ENCODE measurements around the gene LIN7B.
"Not testable (repeated sequence)": the region's sequence is repeated elsewhere in the genome, so short reads cannot be mapped to it uniquely, and the experiment has no call there.

LIN7B gene, protein sequence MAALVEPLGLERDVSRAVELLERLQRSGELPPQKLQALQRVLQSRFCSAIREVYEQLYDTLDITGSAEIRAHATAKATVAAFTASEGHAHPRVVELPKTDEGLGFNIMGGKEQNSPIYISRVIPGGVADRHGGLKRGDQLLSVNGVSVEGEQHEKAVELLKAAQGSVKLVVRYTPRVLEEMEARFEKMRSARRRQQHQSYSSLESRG

GRCh38 chr19:49113762-49114629 lies at the start of gene LIN7B:
LIN7B (plus strand) TSS chr19:49114370; CDS start chr19:49114405, 35 bp downstream.
- in situ Hi-C loops (cut with MboI; ENCODE audit: low sequenced_read_pairs): no loop called here

GRCh38 chr19:49064768-49065611 lies 49.2 kb upstream of the LIN7B start, which contains the start of gene NTF4:
NTF4 (minus strand) TSS chr19:49064818; CDS start chr19:49061997, 2,821 bp downstream.
- in situ Hi-C loops (cut with MboI; ENCODE audit: low sequenced_read_pairs): no loop called here

GRCh38 chr19:49065905-49066512 lies 48.2 kb upstream of the LIN7B start:
- in situ Hi-C loops (cut with MboI; ENCODE audit: low sequenced_read_pairs): no loop called here

DNA sequence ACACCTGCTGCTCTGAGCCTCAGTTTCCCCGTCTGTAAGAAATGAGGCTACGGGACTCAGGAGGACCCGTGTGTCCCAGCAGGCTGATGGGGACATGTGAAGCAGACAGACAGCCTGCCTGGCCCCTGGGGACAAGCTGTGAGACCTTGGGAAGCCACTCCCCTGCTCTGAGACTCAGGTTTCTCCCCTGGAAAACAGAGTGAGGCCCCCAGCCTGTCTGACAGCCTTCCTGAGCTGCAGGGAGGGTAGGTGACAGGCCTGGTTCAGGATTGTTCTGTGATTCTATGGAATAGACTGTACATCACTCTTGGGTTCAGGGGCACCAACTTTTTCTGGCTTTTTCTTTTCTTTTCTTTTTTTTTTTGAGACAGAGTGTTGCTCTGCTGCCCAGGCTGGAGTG lies 46.6 kb upstream of the LIN7B start:
- in situ Hi-C loops (cut with MboI; ENCODE audit: low sequenced_read_pairs): no loop called here

DNA sequence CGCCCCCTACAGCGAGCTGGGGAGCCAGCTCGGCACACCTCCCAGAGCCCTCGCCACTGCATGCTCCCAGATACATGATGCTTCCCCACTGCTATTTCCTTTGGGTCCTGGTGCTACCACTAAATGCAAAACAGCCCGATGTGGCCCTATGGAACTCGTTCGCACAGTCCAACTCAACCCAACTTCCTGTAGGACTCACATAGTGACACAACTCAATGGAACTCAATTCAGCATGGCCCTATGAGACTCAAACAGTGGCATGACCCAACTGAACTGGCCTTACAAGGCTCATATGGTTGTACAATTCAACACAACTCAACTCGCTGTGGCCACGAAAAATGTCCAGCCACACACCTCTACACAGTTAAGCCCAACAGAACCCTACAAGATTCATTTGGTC lies 45.1 kb upstream of the LIN7B start:
- in situ Hi-C loops (cut with MboI; ENCODE audit: low sequenced_read_pairs): no loop called here

DNA sequence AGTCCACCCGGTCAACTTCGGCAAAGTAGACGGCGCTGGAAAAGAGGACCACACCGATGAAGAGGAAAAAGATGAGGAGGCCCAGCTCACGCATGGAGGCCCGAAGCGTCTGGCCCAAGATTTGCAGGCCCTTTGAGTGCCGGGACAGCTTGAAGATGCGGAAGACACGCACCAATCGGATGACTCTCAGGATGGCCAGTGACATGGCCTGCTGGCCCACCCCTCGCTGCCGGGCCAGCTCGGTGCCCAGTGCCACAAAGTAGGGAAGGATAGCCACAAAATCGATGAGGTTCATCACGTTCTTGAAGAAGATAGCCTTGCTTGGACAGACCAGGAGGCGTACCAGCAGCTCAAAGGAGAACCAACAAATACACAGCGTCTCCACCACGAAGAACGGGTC lies 43.8 kb upstream of the LIN7B start:
- in situ Hi-C loops (cut with MboI; ENCODE audit: low sequenced_read_pairs): no loop called here

DNA sequence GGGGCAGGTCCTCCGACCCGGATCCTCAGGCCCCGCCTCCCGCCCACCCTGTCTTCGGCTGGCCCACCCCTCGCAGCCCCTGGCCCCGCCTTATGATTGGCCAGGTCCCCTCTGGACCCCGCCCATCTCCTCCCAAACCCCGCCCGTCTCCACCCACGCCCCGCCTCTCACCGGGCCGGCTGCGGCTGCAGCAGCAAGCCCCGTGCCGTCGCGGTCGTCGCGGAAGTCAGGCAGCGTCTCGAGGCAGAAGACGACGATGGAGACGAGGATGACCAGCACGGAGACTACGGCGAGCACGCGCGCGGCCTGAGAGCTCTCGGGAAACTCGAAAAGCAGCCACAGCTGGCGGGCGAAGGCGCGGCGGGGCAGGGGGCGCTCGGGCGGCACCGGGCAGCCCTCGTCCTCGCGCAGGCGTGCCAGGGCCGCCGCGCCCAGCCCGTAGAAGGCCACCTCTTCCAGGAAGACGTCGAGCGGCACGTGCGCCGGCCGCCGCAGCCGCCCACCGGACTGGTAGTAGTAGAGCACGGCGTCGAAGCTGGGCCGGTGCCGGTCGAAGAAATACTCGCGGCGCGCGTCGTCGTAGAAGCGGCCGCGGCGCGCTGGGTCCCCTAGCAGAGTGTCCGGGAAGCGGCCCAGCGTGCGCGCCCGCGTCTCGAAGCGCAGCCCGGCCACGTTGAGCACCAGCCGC lies 42.2 kb upstream of the LIN7B start:
- in situ Hi-C loops (cut with MboI; ENCODE audit: low sequenced_read_pairs): no loop called here

DNA sequence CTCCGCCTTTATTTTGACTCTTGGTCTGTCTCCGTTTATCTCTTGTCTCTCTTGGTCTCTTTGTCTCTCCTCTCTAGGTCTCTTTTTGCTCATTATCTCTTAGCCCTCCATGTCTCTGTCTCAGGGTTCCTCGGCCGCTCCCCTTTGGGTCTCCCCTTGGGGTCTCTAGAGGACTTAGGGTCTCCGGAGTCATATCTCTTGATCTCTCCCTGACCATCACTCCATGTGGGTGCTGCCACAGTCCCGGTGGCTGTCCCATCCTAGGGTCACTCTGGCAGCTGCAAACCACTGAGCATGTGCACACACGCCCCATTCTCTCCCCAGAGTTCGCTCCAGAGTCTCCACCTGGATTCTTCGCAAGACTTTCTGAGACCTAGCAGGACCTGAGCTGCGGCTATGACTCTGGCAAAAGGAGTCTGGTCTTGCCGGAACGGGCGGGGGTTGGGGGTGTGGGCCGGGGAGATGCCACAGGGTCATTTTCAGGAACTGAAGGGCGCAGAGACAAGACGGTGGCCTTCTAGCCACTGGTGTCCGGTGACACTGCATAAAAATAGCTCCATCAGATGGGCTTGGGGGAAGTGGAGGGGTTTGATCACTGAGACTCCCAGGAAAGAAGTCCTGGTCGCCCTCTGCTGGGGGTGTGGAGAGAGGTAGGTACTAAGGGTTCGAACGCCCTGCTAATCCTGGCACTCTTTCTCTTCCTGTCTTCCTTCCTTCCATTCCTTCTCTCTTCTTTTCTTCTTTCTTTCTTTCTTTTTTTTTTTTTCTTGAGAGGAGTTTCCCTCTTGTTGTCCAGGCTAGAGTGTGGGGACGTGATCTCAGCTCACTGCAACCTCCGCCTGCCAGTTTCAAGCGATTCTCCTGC lies 40.4 kb upstream of the LIN7B start:
- in situ Hi-C loops (cut with MboI; ENCODE audit: low sequenced_read_pairs): no loop called here

DNA sequence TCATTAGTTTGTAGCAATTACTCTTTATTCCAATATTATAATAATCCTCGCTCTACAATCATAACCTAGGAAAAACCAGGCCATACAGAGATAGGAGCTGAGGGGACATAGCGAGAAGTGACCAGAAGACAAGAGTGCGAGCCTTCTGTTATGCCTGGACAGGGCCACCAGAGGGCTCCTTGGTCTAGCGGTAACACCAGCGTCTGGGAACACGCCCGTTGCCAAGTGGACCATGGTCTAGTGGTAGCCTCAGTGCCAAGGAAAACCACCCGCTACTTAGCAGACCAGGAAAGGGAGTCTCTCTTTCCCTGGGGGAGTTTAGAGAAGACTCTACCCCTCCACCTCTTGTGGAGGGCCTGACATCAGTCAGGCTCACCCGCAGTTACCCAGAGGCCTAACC lies 39.3 kb upstream of the LIN7B start:
- in situ Hi-C loops (cut with MboI; ENCODE audit: low sequenced_read_pairs): not testable (repeated sequence)

DNA sequence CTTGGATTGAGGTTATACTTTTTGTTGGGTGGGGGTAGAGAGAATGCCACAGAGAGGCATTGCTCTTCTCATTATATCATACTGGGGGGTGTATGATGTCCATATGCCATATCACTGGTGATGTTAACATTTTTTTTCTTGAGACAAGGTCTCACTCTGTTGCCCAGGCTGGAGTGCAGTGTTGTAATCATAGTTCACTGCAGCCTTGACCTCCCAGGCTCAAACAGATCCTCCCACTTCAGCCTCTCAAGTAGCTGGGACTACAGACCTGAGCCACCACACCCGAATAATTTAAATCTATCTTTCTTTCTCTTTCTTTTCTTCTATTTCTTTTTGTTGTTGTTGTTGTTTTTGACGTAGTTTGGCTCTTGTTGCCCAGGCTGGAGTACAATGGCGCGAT lies 33.8 kb upstream of the LIN7B start:
- in situ Hi-C loops (cut with MboI; ENCODE audit: low sequenced_read_pairs): no loop called here

DNA sequence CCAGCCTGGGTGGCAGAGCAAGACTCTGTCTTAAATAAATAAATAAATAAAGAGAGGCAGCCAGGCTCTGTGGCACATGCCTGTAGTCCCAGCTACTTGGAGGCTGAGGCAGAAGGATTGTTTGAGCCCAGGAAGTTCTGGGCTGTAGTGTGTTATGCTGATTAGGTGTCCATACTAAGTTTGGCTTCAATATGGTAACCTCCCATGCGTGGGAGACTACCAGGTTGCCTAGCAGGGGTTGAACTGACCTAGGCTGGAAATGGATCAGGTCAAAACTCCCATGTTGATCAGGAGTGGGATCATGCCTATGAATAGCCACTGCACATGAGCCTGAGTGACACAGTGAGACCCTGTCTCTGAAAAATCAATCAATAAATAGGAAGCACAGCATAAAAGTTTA lies 32.9 kb upstream of the LIN7B start:
- in situ Hi-C loops (cut with MboI; ENCODE audit: low sequenced_read_pairs): no loop called here

- in situ Hi-C loops (cut with MboI; ENCODE audit: low sequenced_read_pairs): no loop called here
These were observed 29.8 kb upstream of the LIN7B start for GRCh38 chr19:49084206-49085019.

DNA sequence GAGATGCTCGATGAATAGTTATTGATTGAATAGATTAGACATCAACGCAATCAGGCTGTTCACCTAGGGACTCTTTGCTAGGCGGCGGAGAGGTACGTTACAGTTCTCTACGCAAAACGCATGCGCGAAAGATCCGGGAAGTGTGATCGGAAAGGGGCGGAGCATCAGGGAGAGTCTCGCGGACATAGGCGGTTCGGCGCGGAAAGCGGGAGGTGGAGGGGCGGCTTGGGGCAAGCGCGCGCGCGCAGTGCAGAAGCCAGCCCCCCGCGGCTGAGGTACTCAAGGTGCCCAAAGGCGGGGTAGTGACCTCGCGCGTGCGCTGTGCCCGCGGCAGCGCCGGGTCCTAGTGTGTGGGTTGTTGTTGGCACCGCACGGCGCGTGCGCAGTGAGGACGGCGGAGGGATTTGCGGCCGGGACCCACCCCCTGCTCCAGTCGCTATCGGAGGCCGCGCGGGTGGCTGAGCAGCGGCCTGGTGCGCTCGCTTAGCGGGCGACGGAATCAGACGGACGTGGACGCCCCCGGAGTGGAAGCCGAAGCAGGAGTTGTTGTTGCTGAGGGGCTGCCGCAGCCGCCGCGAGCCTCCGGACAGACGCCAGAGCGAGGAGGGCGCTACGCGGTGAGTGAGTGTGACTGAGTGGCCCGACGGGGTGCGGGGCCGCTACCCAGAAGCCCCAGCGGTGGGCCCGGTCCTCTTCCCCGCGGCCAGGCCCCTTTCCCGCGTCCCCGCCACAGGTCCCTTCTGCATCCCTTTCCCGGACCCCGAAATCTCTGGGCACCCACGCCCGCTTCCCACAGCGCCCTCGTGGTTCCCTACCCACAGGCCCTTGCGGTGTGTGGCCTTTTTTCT lies 28.9 kb upstream of the LIN7B start, which contains the start of gene SNRNP70:
TSS of gene SNRNP70 (plus strand) at position 432 of the 848 bp plus-strand sequence. CDS start 964 bp downstream, outside the sequence.
- in situ Hi-C loops (cut with MboI; ENCODE audit: low sequenced_read_pairs): no loop called here

GRCh38 chr19:49085868-49086232 lies 28.3 kb upstream of the LIN7B start:
- in situ Hi-C loops (cut with MboI; ENCODE audit: low sequenced_read_pairs): no loop called here

DNA sequence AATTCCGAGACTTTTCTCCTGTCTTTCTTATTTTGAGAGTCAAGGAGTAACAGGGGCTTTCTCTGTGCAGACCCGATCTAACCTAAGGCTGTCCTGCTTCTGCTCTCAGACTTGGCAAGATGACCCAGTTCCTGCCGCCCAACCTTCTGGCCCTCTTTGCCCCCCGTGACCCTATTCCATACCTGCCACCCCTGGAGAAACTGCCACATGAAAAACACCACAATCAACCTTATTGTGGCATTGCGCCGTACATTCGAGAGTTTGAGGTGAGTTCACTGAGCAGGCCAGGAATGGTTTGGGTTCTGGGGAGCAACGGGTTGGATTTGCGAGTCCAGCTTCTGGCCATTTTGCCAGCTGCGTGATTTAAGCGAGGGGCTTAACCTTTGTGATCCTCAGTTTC lies 27.9 kb upstream of the LIN7B start:
- in situ Hi-C loops (cut with MboI; ENCODE audit: low sequenced_read_pairs): no loop called here

DNA sequence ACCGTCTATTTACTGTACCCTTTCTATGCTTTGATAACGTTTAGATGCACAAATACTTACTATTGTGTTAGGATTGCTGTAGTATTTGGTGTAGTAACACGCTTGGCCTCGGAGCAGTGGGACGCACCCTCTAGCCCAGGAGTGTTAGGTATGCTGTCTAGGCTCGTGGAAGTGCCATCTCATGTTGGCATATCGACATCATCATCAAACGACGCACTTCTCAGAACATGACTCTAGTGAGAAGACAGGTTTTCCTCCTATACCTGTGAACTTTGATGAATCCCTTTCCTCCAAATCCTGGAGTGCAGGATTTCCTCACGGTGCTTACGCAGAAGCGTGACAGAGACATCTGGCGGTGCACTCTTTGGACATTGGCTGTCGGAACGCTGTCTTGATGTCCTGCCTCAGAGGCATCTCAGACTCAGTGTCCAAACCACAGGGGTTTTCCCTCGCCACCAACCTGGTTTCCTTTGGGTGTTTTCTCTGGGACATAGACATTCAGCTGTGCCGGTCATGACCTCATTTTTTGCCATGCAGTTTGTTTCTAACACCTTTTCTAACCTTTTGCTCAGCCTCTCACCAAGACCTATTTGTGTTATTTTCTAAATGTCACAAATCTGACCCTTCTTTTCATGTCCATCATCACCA lies 22.7 kb upstream of the LIN7B start:
- in situ Hi-C loops (cut with MboI; ENCODE audit: low sequenced_read_pairs): no loop called here

- in situ Hi-C loops (cut with MboI; ENCODE audit: low sequenced_read_pairs): no loop called here
These were observed 21.5 kb upstream of the LIN7B start for GRCh38 chr19:49092686-49093085.
